GM19193 (cell line): ENCODE measurements around the gene SCARF1.
A peak's percentile ranks its signal among the peaks of the same experiment; 100 is the strongest.

Experiments
- POLR2A ChIP-seq: IDR thresholded peaks from 4 replicates; pipeline ENCODE4 v1.6.1; 2011; ENCODE audit not compliant: insufficient read depth, insufficient read length; ENCODE audit errors: extremely low read depth

SCARF1 gene

GRCh38 chr17:1638171-1638590 lies 7.4 kb downstream of the SCARF1 start:
- TF ChIP-seq POLR2A: no peak

- TF ChIP-seq POLR2A: no peak
These were observed 8.7 kb downstream of the SCARF1 start for GRCh38 chr17:1636732-1637285.

- no peak for TF ChIP-seq POLR2A
These were observed 9.7 kb downstream of the SCARF1 start for GRCh38 chr17:1635675-1636465.

GRCh38 chr17:1634841-1635650 lies 10.5 kb downstream of the SCARF1 start:
- no peak for TF ChIP-seq POLR2A

GRCh38 chr17:1630662-1631061 lies 14.9 kb downstream of the SCARF1 start:
- no peak for TF ChIP-seq POLR2A

GRCh38 chr17:1629504-1630310 lies 15.8 kb downstream of the SCARF1 start:
- TF ChIP-seq POLR2A: no peak

- peak; percentile 38 for TF ChIP-seq POLR2A
These were observed 16.6 kb downstream of the SCARF1 start for GRCh38 chr17:1628856-1629503.

- peak; percentile 57 for TF ChIP-seq POLR2A
These were observed 17.3 kb downstream of the SCARF1 start, which contains the start of gene SLC43A2 for GRCh38 chr17:1627982-1628855. TSS of gene SLC43A2 (minus strand) at chr17:1628834. CDS start at chr17:1627874, 960 bp downstream.

GRCh38 chr17:1627182-1627981 lies 18.1 kb downstream of the SCARF1 start:
- TF ChIP-seq POLR2A: peak; percentile 47

GRCh38 chr17:1626333-1626732 lies 19.2 kb downstream of the SCARF1 start:
- TF ChIP-seq POLR2A: no peak

GRCh38 chr17:1625581-1625980 lies 20.0 kb downstream of the SCARF1 start:
- TF ChIP-seq POLR2A: no peak

- no peak for TF ChIP-seq POLR2A
These were observed 20.5 kb downstream of the SCARF1 start for GRCh38 chr17:1625053-1625452.
